BLaER1 (cell line): Measurements from ENCODE around the gene CDH13.

ENCODE experiments used
- H3K27ac ChIP-seq: shearing (Covaris generic); formaldehyde crosslinking; 2 replicates; pipeline ENCODE4 v1.8.1; 2022
- H3K27me3 ChIP-seq: shearing (Covaris generic); formaldehyde crosslinking; 2 replicates; pipeline ENCODE4 v1.8.1; 2022
- H3K36me3 ChIP-seq: shearing (Covaris generic); formaldehyde crosslinking; 2 replicates; pipeline ENCODE4 v1.8.1; 2022
- H3K4me1 ChIP-seq: shearing (Covaris generic); formaldehyde crosslinking; 2 replicates; pipeline ENCODE4 v1.8.1; 2022
- H3K4me2 ChIP-seq: shearing (Covaris generic); formaldehyde crosslinking; 2 replicates; pipeline ENCODE4 v1.8.1; 2022
- H3K4me3 ChIP-seq: shearing (Covaris generic); formaldehyde crosslinking; 2 replicates; pipeline ENCODE4 v1.8.1; 2022
- H3K9ac ChIP-seq: shearing (Covaris generic); formaldehyde crosslinking; 2 replicates; pipeline ENCODE4 v1.8.1; 2022
- H3K9me3 ChIP-seq: shearing (Covaris generic); formaldehyde crosslinking; 2 replicates; pipeline ENCODE4 v1.8.1; 2022
- H4K20me1 ChIP-seq: shearing (Covaris generic); formaldehyde crosslinking; 2 replicates; pipeline ENCODE4 v1.8.1; 2022
- Cebpa-rat ChIP-seq: shearing (Covaris generic); IDR thresholded peaks from 2 replicates; pipeline ENCODE4 v1.8.1; 2022

Gene CDH13

GRCh38 chr16:83623091-83623730, 996.4 kb downstream of the CDH13 start:
- no peak for TF ChIP-seq Cebpa-rat
- no peak overlapping the region for H3K9ac ChIP-seq
- H3K27me3 ChIP-seq, result no peaks in the 10 kb centered on the region
- no peak overlapping the region for H3K27ac ChIP-seq
- H4K20me1 ChIP-seq, result no peaks in the 10 kb centered on the region
- H3K4me3 ChIP-seq, result no peak overlapping the region
- H3K36me3 ChIP-seq, result no peaks in the 10 kb centered on the region
- no peak overlapping the region for H3K4me2 ChIP-seq
- H3K4me1 ChIP-seq, result no peaks in the 10 kb centered on the region
- no peaks in the 10 kb centered on the region for H3K9me3 ChIP-seq

GRCh38 chr16:83623892-83624291, 997.1 kb downstream of the CDH13 start:
- Histone ChIP-seq H3K9me3 (no peaks in the 10 kb centered on the region), H3K4me3 (no peak overlapping the region), H3K27ac (no peak overlapping the region), H3K9ac (no peak overlapping the region), H3K4me1 (no peaks in the 10 kb centered on the region), H3K4me2 (no peak overlapping the region), H4K20me1 (no peaks in the 10 kb centered on the region), H3K27me3 (no peaks in the 10 kb centered on the region), H3K36me3 (no peaks in the 10 kb centered on the region)
- no peak for TF ChIP-seq Cebpa-rat

GRCh38 chr16:83624429-83625120, 997.8 kb downstream of the CDH13 start:
- H3K4me3 ChIP-seq, result no peak overlapping the region
- H3K27ac ChIP-seq, result no peak overlapping the region
- no peak for TF ChIP-seq Cebpa-rat
- H3K4me1 ChIP-seq, result no peaks in the 10 kb centered on the region
- no peak overlapping the region for H3K4me2 ChIP-seq
- no peaks in the 10 kb centered on the region for H3K9me3 ChIP-seq
- H4K20me1 ChIP-seq, result no peaks in the 10 kb centered on the region
- no peak overlapping the region for H3K9ac ChIP-seq
- H3K27me3 ChIP-seq, result no peaks in the 10 kb centered on the region
- H3K36me3 ChIP-seq, result no peaks in the 10 kb centered on the region

- TF ChIP-seq Cebpa-rat, result no peak
Observed at GRCh38 chr16:83626204-83626603, 999.4 kb downstream of the CDH13 start.

GRCh38 chr16:83626676-83627075, 999.9 kb downstream of the CDH13 start:
- no peak for TF ChIP-seq Cebpa-rat

More at GRCh38 chr16:83626204-83626603, 999.4 kb downstream of the CDH13 start:
- H3K36me3 ChIP-seq, result no peaks in the 10 kb centered on the region
- H3K4me3 ChIP-seq, result no peak overlapping the region
- H3K9me3 ChIP-seq, result no peaks in the 10 kb centered on the region
- no peak overlapping the region for H3K27ac ChIP-seq
- H3K27me3 ChIP-seq, result no peaks in the 10 kb centered on the region
- H3K4me2 ChIP-seq, result no peak overlapping the region
- H4K20me1 ChIP-seq, result no peaks in the 10 kb centered on the region
- no peaks in the 10 kb centered on the region for H3K4me1 ChIP-seq
- H3K9ac ChIP-seq, result no peak overlapping the region

GRCh38 chr16:83627996-83628395, 1001.2 kb downstream of the CDH13 start:
- Histone ChIP-seq H3K4me2 (no peak overlapping the region), H3K27me3 (no peaks in the 10 kb centered on the region; the same call in 1 of the 2 replicates), H3K4me1 (no peaks in the 10 kb centered on the region), H3K4me3 (no peak overlapping the region), H4K20me1 (no peaks in the 10 kb centered on the region), H3K9me3 (no peaks in the 10 kb centered on the region), H3K9ac (no peak overlapping the region), H3K36me3 (no peaks in the 10 kb centered on the region), H3K27ac (no peak overlapping the region)
- TF ChIP-seq Cebpa-rat, result no peak

More at GRCh38 chr16:83626676-83627075, 999.9 kb downstream of the CDH13 start:
- no peaks in the 10 kb centered on the region for H3K36me3 ChIP-seq
- H3K9me3 ChIP-seq, result no peaks in the 10 kb centered on the region
- H3K27ac ChIP-seq, result no peak overlapping the region
- H3K4me2 ChIP-seq, result no peak overlapping the region
- H3K27me3 ChIP-seq, result no peaks in the 10 kb centered on the region; the same call in 1 of the 2 replicates
- H3K9ac ChIP-seq, result no peak overlapping the region
- H4K20me1 ChIP-seq, result no peaks in the 10 kb centered on the region
- no peaks in the 10 kb centered on the region for H3K4me1 ChIP-seq
- no peak overlapping the region for H3K4me3 ChIP-seq

GRCh38 chr16:83629426-83629825, 1002.7 kb downstream of the CDH13 start:
- no peak overlapping the region for H3K4me2 ChIP-seq
- H3K36me3 ChIP-seq, result no peaks in the 10 kb centered on the region

GRCh38 chr16:83629836-83630235, 1003.1 kb downstream of the CDH13 start:
- Histone ChIP-seq H3K27me3 (no peaks in the 10 kb centered on the region; the same call in 1 of the 2 replicates), H3K9me3 (no peaks in the 10 kb centered on the region), H3K9ac (no peak overlapping the region), H3K36me3 (no peaks in the 10 kb centered on the region), H3K4me3 (no peak overlapping the region), H3K4me2 (no peak overlapping the region), H3K4me1 (no peaks in the 10 kb centered on the region), H4K20me1 (no peaks in the 10 kb centered on the region), H3K27ac (no peak overlapping the region)
- no peak for TF ChIP-seq Cebpa-rat

More at GRCh38 chr16:83629426-83629825, 1002.7 kb downstream of the CDH13 start:
- no peak overlapping the region for H3K27ac ChIP-seq
- H4K20me1 ChIP-seq, result no peaks in the 10 kb centered on the region
- H3K27me3 ChIP-seq, result no peaks in the 10 kb centered on the region; the same call in 1 of the 2 replicates
- no peaks in the 10 kb centered on the region for H3K9me3 ChIP-seq
- H3K4me1 ChIP-seq, result no peaks in the 10 kb centered on the region
- no peak for TF ChIP-seq Cebpa-rat
- no peak overlapping the region for H3K9ac ChIP-seq
- no peak overlapping the region for H3K4me3 ChIP-seq

GRCh38 chr16:83630979-83631378, 1004.2 kb downstream of the CDH13 start:
- Histone ChIP-seq H3K36me3 (no peaks in the 10 kb centered on the region), H3K27ac (no peak overlapping the region), H3K9me3 (no peaks in the 10 kb centered on the region), H3K9ac (no peak overlapping the region), H3K4me2 (no peak overlapping the region), H3K27me3 (no peaks in the 10 kb centered on the region; the same call in 1 of the 2 replicates), H3K4me3 (no peak overlapping the region), H4K20me1 (no peaks in the 10 kb centered on the region), H3K4me1 (no peaks in the 10 kb centered on the region)
- no peak for TF ChIP-seq Cebpa-rat

- no peak overlapping the region for H3K27ac ChIP-seq
- TF ChIP-seq Cebpa-rat, result no peak
- no peak overlapping the region for H3K4me3 ChIP-seq
- no peaks in the 10 kb centered on the region for H3K9me3 ChIP-seq
- no peaks in the 10 kb centered on the region for H3K4me1 ChIP-seq
- H3K9ac ChIP-seq, result no peak overlapping the region
- H3K4me2 ChIP-seq, result no peak overlapping the region
- H4K20me1 ChIP-seq, result no peaks in the 10 kb centered on the region
- no peaks in the 10 kb centered on the region for H3K36me3 ChIP-seq
- H3K27me3 ChIP-seq, result no peaks in the 10 kb centered on the region; the same call in 1 of the 2 replicates
Observed at GRCh38 chr16:83633286-83633685, 1006.5 kb downstream of the CDH13 start.
